ENCODE results near the gene RANBP10. TPM values are rescaled to one million over a fixed set of nuclear protein-coding genes. Genes with fewer than 3 reads are reported as not detected.

Gene RANBP10
- total and polyA plus RNA-seq, 2 of the 8 experiments (the other 6 are each of a cell fraction or from before 2014, with no cell fraction given) = 14.2 to 16.8 TPM

DNA sequence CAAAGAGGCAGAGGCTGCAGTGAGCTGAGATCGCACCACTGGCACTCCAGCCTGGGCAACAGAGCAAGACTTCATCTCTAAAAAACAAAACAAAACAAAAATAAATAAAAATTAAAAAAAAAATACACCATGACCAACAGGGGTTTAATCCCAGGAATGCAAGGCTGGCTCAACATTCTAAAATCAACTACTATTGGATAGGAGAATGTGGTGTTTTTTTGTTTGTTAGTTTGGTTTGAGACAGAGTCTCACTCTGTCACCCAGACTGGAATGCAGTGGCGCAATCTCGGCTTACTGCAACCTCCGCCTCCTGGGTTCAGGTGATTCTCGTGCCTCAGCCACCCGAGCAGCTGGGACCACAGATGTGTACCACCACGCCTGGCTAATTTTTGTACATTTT is 107.1 kb downstream of the RANBP10 start:
- POLR2A ChIA-PET (ENCODE audit: partially characterized antibody) = no interaction called here
- no peak overlapping the region for H2AK5ac ChIP-seq (ENCODE audit: low read depth, low read length)
- H3K9ac ChIP-seq (replicated peaks in 1 of 4; ENCODE audit: extremely low read depth in 1 of 4, low read depth in 3 of 4, low read length in 3 of 4) = no peak overlapping the region
- H3K23me2 ChIP-seq (ENCODE audit: low read depth, low read length) = no peaks in the 10 kb centered on the region
- peaks cover 0 to 3% (median 2%) of the 10 kb centered on the region in 4 experiments; a peak in 1 of 7 replicates for H3K4me1 ChIP-seq (replicated peaks in 1 of 4; ENCODE audit: control insufficient read depth in 3 of 4, insufficient read depth in 4 of 4, low read length in 3 of 4)
- no peak overlapping the region for H2BK15ac ChIP-seq (ENCODE audit: low read length)
- no peak overlapping the region for H3K23ac ChIP-seq (ENCODE audit: insufficient read length)
- H3K4ac ChIP-seq (replicated peaks; ENCODE audit: insufficient read length, low read depth, low read length) = no peak overlapping the region
- peaks cover 0 to 18% of the 10 kb centered on the region in 2 experiments; a peak in 2 of 4 replicates for H3K79me2 ChIP-seq (ENCODE audit: control insufficient read depth in 1 of 2, insufficient read depth in 2 of 2, low read length in 2 of 2)
- H2BK120ac ChIP-seq (replicated peaks; ENCODE audit: low read depth, low read length) = no peak overlapping the region
- H4K5ac ChIP-seq (ENCODE audit: insufficient read length, low read depth, low read length) = no peak overlapping the region
- peaks cover 7% of the 10 kb centered on the region; the same call in 1 of the 2 replicates for H3K79me1 ChIP-seq (ENCODE audit: low read depth, low read length)
- peaks cover 0 to 7% of the 10 kb centered on the region in 2 experiments for H4K20me1 ChIP-seq (replicated peaks in 1 of 2; ENCODE audit: control insufficient read depth in 1 of 2, insufficient read depth in 2 of 2, low read length in 2 of 2)
- H3K4me2 ChIP-seq (ENCODE audit: insufficient read depth in 1 of 2, low read depth in 2 of 2, low read length in 2 of 2) = no peak overlapping the region
- CTCF ChIA-PET (ENCODE audit: partially characterized antibody) = interaction anchor here (0.8 kb wide), 1 partner anchor 26 kb away, joined by 3 read pairs; no protein-coding TSS in a partner anchor
- WGBS, 2 experiments (ENCODE audit: extremely low coverage in 1 of 2, insufficient coverage in 1 of 2, insufficient read length in 1 of 2, insufficient replicate concordance in 2 of 2, low coverage in 1 of 2, low lambda C conversion rate in 2 of 2, missing lambda C conversion rate in 1 of 2) = 98% methylated on average over 7 of the region's 7 CpGs; no CpG with 5 or more reads in 1 of the 2 experiments
- H4K91ac ChIP-seq (replicated peaks; ENCODE audit: insufficient read length, low read length) = no peak overlapping the region
- no peak for DNase-seq (ENCODE audit: low read depth in 1 of 2, low spot score in 2 of 2)
- no peaks in the 10 kb centered on the region for H3K27me3 ChIP-seq (replicated peaks in 1 of 4; ENCODE audit: control insufficient read depth in 3 of 4, extremely low read depth in 1 of 4, insufficient read depth in 3 of 4, low read length in 3 of 4)
- H3K14ac ChIP-seq (ENCODE audit: insufficient read length) = no peak overlapping the region
- H4K8ac ChIP-seq (ENCODE audit: extremely low read depth, insufficient read depth, low read length) = no peak overlapping the region
- H3K27ac ChIP-seq (ENCODE audit: low read depth, low read length) = no peak overlapping the region
- H2BK12ac ChIP-seq (ENCODE audit: low read depth, low read length) = no peak overlapping the region
- H3K18ac ChIP-seq (ENCODE audit: extremely low read depth, low read length) = no peak overlapping the region
- TF ChIP-seq, protein P1, sequence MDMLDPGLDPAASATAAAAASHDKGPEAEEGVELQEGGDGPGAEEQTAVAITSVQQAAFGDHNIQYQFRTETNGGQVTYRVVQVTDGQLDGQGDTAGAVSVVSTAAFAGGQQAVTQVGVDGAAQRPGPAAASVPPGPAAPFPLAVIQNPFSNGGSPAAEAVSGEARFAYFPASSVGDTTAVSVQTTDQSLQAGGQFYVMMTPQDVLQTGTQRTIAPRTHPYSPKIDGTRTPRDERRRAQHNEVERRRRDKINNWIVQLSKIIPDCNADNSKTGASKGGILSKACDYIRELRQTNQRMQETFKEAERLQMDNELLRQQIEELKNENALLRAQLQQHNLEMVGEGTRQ (IDR thresholded peaks at IDR 0.05; ENCODE audit: low read length) = no peak
- TF ChIP-seq SIRT6 (IDR thresholded peaks at IDR 0.05; ENCODE audit: low read length) (no peak), KDM1A (IDR thresholded peaks at IDR 0.05; ENCODE audit: borderline replicate concordance, low read length) (no peak), POLR2AphosphoS5 (IDR thresholded peaks at IDR 0.05; ENCODE audit: low read depth, low read length) (no peak), TBP (IDR thresholded peaks at IDR 0.05; ENCODE audit: low read depth, low read length) (no peak), TEAD4 (IDR thresholded peaks at IDR 0.05; ENCODE audit: low read depth, low read length) (no peak), BCL11A (IDR thresholded peaks at IDR 0.05; ENCODE audit: low read depth in 2 of 2, low read length in 2 of 2) (no peak)
- TF ChIP-seq, protein P2, sequence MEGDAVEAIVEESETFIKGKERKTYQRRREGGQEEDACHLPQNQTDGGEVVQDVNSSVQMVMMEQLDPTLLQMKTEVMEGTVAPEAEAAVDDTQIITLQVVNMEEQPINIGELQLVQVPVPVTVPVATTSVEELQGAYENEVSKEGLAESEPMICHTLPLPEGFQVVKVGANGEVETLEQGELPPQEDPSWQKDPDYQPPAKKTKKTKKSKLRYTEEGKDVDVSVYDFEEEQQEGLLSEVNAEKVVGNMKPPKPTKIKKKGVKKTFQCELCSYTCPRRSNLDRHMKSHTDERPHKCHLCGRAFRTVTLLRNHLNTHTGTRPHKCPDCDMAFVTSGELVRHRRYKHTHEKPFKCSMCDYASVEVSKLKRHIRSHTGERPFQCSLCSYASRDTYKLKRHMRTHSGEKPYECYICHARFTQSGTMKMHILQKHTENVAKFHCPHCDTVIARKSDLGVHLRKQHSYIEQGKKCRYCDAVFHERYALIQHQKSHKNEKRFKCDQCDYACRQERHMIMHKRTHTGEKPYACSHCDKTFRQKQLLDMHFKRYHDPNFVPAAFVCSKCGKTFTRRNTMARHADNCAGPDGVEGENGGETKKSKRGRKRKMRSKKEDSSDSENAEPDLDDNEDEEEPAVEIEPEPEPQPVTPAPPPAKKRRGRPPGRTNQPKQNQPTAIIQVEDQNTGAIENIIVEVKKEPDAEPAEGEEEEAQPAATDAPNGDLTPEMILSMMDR (IDR thresholded peaks at IDR 0.05; ENCODE audit: control extremely low read depth in 1 of 3, insufficient read depth in 1 of 3, low read depth in 1 of 3, low read length in 3 of 3) = no peak
- TF ChIP-seq, protein P3, sequence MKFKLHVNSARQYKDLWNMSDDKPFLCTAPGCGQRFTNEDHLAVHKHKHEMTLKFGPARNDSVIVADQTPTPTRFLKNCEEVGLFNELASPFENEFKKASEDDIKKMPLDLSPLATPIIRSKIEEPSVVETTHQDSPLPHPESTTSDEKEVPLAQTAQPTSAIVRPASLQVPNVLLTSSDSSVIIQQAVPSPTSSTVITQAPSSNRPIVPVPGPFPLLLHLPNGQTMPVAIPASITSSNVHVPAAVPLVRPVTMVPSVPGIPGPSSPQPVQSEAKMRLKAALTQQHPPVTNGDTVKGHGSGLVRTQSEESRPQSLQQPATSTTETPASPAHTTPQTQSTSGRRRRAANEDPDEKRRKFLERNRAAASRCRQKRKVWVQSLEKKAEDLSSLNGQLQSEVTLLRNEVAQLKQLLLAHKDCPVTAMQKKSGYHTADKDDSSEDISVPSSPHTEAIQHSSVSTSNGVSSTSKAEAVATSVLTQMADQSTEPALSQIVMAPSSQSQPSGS (IDR thresholded peaks at IDR 0.05; ENCODE audit: low read length) = no peak
- peaks cover 0 to 4% of the 10 kb centered on the region in 2 experiments; a peak in 1 of 4 replicates for H3K9me3 ChIP-seq (ENCODE audit: insufficient read depth in 2 of 2, low read depth in 1 of 2, low read length in 1 of 2)
- no peak overlapping the region for H2BK20ac ChIP-seq (ENCODE audit: low read length)
- H3K56ac ChIP-seq (replicated peaks; ENCODE audit: insufficient read length, low read depth, low read length) = no peak overlapping the region
- H3K36me3 ChIP-seq (ENCODE audit: control insufficient read depth in 2 of 4, insufficient read depth in 4 of 4, low read length in 3 of 4) = peaks cover 0 to 3% (median 0%) of the 10 kb centered on the region in 4 experiments; a peak in 1 of 8 replicates
- no peak overlapping the region for H2BK5ac ChIP-seq (ENCODE audit: low read depth, low read length)
- H2AFZ ChIP-seq (ENCODE audit: low read length) = no peak overlapping the region
- H3K4me3 ChIP-seq (ENCODE audit: extremely low read depth in 1 of 4, insufficient read depth in 2 of 4, low read depth in 3 of 4, low read length in 4 of 4) = no peak overlapping the region
- FAIRE-seq = no peak
